Measurements from ENCODE around the gene CLEC3A. TPM values are rescaled to one million over a fixed set of nuclear protein-coding genes. Genes with fewer than 3 reads are reported as not detected.

The CLEC3A gene
- total RNA-seq (2021; ENCODE audit: unreplicated experiment) (0.23 TPM), Bru-seq, nascent RNA (percentile 12 among the genes with signal in this experiment), BruChase-seq, experiment 1, labeled RNA remaining after a 2-hour chase (percentile 17 among the genes with signal in this experiment), BruChase-seq, experiment 2, labeled RNA remaining after a 6-hour chase (percentile 19 among the genes with signal in this experiment)
- not detected for polyA plus RNA-seq (2012; ENCODE audit: insufficient read length)
- long read RNA-seq = 0 reads

- ATAC-seq (no peak), DNase-seq (ENCODE audit: low read depth, low spot score) (no peak)
- in situ Hi-C loops (cut with HindIII; ENCODE audit: low pct_unique_long_range_greater_than_20kb, low sequenced_read_pairs) = no loop called here
- Histone ChIP-seq H3K27ac (ENCODE audit: low read length) (no peak within 1 kb of the TSS), H3K27me3 (ENCODE audit: control insufficient read depth, insufficient read depth, low read length) (no peaks in the 10 kb centered on the region), H3K9me3 (ENCODE audit: control insufficient read depth, insufficient read depth, low read depth, low read length) (no peaks in the 10 kb centered on the region), H3K4me1 (ENCODE audit: control insufficient read depth, insufficient read depth, low read length) (no peaks in the 10 kb centered on the region), H3K4me3 (ENCODE audit: low read depth in 2 of 2, low read length in 2 of 2) (no peak within 1 kb of the TSS), H3K36me3 (ENCODE audit: control insufficient read depth, insufficient read depth, low read length) (no peaks in the 10 kb centered on the region)
- BruUV-seq (replicated peaks) = no TSS peak
- TF ChIP-seq REST (IDR thresholded peaks at IDR 0.05; ENCODE audit: insufficient read depth in 1 of 2, low read depth in 2 of 2, low read length in 1 of 2) (no peak), POLR2AphosphoS5 (IDR thresholded peaks at IDR 0.05; ENCODE audit: low read depth, low read length) (no peak), CTCF (IDR thresholded peaks at IDR 0.05) (no peak), SIN3A (IDR thresholded peaks at IDR 0.05; ENCODE audit: borderline replicate concordance, insufficient read depth, low read depth, low read length) (no peak), TCF7L2 (IDR thresholded peaks at IDR 0.05; ENCODE audit: low read depth, low read length) (no peak)
- POLR2A ChIA-PET = interaction anchor here (0.6 kb wide), 1 partner anchor 26 kb away, joined by 3 read pairs; no protein-coding TSS in a partner anchor
- intact Hi-C loops (cut with micrococcal nuclease; ENCODE audit: unreplicated experiment) = no loop called here
- CTCF ChIA-PET = no interaction called here
These were observed at the start of gene CLEC3A for GRCh38 chr16:78022347-78023060. Gene CLEC3A (plus strand): TSS chr16:78022548. CDS start chr16:78022627, 79 bp downstream.

- intact Hi-C loops (cut with micrococcal nuclease; ENCODE audit: unreplicated experiment) = loop anchor here (10.0 kb wide), 1 partner anchor 740 kb away; no protein-coding TSS in a partner anchor
- POLR2A ChIA-PET = no interaction called here
- DNase-seq (ENCODE audit: low read depth, low spot score) (no peak), ATAC-seq (no peak)
- Histone ChIP-seq H3K4me3 (ENCODE audit: low read depth in 2 of 2, low read length in 2 of 2) (no peak overlapping the region), H3K27ac (ENCODE audit: low read length) (no peak overlapping the region), H3K27me3 (ENCODE audit: control insufficient read depth, insufficient read depth, low read length) (peaks cover 7% of the 10 kb centered on the region), H3K4me1 (ENCODE audit: control insufficient read depth, insufficient read depth, low read length) (no peaks in the 10 kb centered on the region), H3K36me3 (ENCODE audit: control insufficient read depth, insufficient read depth, low read length) (no peaks in the 10 kb centered on the region), H3K9me3 (ENCODE audit: control insufficient read depth, insufficient read depth, low read depth, low read length) (no peaks in the 10 kb centered on the region)
- BruUV-seq (replicated peaks) = no TSS peak
- in situ Hi-C loops (cut with HindIII; ENCODE audit: low pct_unique_long_range_greater_than_20kb, low sequenced_read_pairs) = no loop called here
- CTCF ChIA-PET = no interaction called here
- TF ChIP-seq CTCF (IDR thresholded peaks at IDR 0.05) = no peak
- TF ChIP-seq REST (IDR thresholded peaks at IDR 0.05; ENCODE audit: insufficient read depth in 1 of 2, low read depth in 2 of 2, low read length in 1 of 2) = peak; percentile 82 to 87
These were observed 47.5 kb upstream of the CLEC3A start for GRCh38 chr16:77974883-77975282.

Measured in Panc1 (cell line).